GM19438 (cell line): ENCODE measurements around the gene C3orf62.

Experiments used
- ATAC-seq: cut with Tn5 transposase; IDR thresholded peaks from one replicate; pipeline ENCODE4 v1.9.1; 2021; ENCODE audit warnings: low read depth; ENCODE audit not compliant: unreplicated experiment

C3orf62 gene

DNA sequence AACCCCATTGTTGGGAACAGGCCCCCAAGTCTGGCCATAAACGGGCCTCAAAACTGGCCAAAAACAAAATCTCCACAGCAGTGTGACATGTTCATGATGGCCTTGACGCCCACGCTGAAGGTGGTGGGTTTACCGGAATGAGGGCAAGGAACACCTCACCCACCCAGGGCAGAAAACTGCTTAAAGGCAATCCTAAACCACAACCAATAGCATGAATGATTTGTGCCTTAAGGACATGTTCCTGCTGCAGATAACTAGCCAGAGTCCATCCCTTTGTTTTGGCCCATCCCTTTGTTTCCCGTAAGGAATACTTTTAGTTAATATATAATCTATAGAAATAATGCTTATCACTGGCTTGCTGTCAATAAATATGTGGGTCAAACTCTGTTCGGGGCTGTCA, 57.9 kb downstream of the C3orf62 start:
- ATAC-seq = no peak
